MG63 (cell line): Measurements from ENCODE around the gene FSCN2. TPM values are rescaled to one million over a fixed set of nuclear protein-coding genes. Genes with fewer than 3 reads are reported as not detected.

ENCODE experiments used
- DNase-seq: peaks from one replicate; pipeline ENCODE4 v3.0.0-alpha.2; 2020
- H3K27me3 ChIP-seq: fragments of 250-450 bp; sonication (Bioruptor Pico); 2 replicates; pipeline ENCODE4 v1.5.1; 2020; ENCODE audit warnings: mild to moderate bottlenecking, moderate library complexity
- H3K36me3 ChIP-seq: fragments of 250-450 bp; sonication (Bioruptor Pico); 2 replicates; pipeline ENCODE4 v1.5.1; 2020; ENCODE audit warnings: mild to moderate bottlenecking, moderate library complexity
- H3K4me3 ChIP-seq: fragments of 250-450 bp; sonication (Bioruptor Pico); 2 replicates; pipeline ENCODE4 v1.5.1; 2020; ENCODE audit warnings: mild to moderate bottlenecking, moderate library complexity
- H3K9me3 ChIP-seq: fragments of 250-450 bp; sonication (Bioruptor Pico); 2 replicates; pipeline ENCODE4 v1.5.1; 2020; ENCODE audit warnings: mild to moderate bottlenecking, moderate library complexity
- total RNA-seq: library from RNA; depleted of rRNA; stranded (reverse); fragments of >200 nt; shearing (Covaris generic); gene quantifications from 2 replicates; pipeline ENCODE4 v1.2.3, GENCODE V29; 2014; ENCODE audit warnings: low replicate concordance

Gene FSCN2
- total RNA-seq, 1 experiment from 2014 or later: not detected

DNA sequence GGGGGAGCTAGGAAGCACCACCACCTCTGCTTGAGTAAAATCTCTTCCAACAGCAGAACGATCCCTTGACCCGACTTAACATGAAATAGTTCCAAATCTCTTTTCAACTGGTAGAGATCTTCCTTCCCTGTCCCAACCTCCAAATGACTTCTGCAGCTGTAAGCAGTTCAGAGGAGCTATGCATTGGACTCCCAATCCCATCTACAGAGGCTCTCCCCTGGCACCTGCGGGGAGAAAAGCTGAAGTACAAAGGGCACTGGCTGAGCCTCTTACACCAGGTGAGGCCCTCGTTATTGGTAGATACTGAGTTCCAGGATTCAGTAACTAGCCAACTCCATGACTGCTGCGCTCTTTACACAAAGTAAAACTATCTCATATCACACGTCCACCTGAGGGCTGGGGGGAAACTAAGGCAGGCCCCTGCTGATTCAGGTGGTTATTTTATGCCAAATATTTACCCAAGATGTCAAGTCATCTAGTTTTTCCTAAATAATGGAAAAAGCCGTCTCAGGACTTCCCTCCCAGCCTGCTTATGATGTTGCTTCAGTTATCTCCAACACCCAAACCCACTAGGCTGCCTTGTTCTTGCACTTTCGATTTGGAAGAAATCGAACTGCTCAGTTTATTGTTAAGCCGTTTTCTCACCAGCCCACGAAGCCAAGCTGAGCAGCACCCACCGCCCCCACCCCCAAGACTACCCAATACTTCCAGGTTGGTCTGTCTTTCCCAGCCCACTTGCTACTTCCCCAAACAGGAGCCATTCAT lies 18.8 kb upstream of the FSCN2 start:
- peaks cover 38% of the 10 kb centered on the region for H3K36me3 ChIP-seq
- no peak for DNase-seq
- H3K27me3 ChIP-seq: no peaks in the 10 kb centered on the region
- no peaks in the 10 kb centered on the region for H3K9me3 ChIP-seq
- H3K4me3 ChIP-seq: peak overlapping the region; percentile 95

DNA sequence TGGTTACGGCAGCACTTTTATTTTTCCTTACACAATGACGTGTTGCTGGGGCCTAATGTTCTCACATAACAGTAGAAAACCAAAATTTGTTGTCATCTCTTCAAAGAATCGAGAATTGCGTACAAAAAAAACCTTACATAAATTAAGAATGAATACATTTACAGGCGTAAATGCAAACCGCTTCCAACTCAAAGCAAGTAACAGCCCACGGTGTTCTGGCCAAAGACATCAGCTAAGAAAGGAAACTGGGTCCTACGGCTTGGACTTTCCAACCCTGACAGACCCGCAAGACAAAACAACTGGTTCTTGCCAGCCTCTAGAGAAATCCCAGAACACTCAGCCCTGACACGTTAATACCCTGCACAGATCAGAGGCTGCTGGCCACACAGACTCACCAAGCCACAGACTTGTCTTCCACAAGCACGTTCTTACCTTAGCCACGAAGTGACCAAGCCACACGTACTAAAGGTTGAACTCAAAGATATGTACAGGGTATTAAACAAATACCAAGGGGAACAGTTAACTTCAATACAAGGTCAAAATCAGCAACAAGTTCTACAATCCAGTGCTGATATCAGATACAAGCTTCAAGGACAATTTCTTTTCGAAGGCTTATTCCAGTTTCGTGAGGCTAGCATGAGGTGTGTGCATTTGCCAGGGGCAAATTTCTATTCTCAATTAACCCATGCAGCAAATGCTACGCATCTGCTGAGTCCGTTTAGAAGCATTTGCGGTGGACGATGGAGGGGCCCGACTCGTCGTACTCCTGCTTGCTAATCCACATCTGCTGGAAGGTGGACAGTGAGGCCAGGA lies 18.0 kb upstream of the FSCN2 start:
- Histone ChIP-seq H3K27me3 (no peaks in the 10 kb centered on the region), H3K9me3 (no peaks in the 10 kb centered on the region), H3K4me3 (peak overlapping the region; percentile 95), H3K36me3 (peaks cover 39% of the 10 kb centered on the region)
- DNase-seq: no peak

DNA sequence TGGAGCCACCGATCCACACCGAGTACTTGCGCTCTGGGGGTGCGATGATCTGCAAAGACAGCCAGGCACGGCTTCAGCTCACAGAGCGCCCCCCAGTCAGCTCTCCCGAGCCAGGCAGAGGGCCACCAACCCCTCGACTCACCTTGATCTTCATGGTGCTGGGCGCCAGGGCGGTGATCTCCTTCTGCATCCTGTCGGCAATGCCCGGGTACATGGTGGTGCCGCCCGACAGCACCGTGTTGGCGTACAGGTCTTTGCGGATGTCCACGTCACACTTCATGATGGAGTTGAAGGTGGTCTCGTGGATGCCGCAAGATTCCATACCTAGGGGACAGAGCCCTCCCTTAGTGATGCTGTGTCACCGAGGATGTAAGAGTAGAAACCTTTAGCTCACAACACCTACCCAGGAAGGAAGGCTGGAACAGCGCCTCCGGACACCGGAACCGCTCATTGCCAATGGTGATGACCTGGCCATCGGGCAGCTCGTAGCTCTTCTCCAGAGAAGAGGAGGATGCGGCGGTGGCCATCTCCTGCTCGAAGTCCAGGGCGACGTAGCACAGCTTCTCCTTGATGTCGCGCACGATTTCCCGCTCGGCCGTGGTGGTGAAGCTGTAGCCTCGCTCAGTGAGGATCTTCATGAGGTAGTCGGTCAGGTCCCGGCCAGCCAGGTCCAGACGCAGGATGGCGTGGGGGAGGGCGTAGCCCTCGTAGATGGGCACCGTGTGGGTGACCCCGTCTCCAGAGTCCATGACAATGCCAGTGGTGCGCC lies 17.2 kb upstream of the FSCN2 start:
- DNase-seq: no peak
- Histone ChIP-seq H3K36me3 (peaks cover 46% of the 10 kb centered on the region), H3K27me3 (no peaks in the 10 kb centered on the region), H3K4me3 (peak overlapping the region; percentile 95), H3K9me3 (no peaks in the 10 kb centered on the region)

DNA sequence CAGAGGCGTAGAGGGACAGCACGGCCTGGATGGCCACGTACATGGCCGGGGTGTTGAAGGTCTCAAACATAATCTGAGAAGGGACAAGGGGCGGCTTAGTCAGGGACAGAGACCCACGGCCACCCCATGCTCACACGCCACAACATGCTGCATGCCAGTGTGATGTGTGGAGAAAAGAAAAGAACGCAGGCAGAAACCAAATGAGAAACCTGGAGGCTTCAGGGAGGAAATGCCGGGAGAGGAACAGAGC lies 16.7 kb upstream of the FSCN2 start:
- H3K27me3 ChIP-seq: no peaks in the 10 kb centered on the region
- peaks cover 51% of the 10 kb centered on the region for H3K36me3 ChIP-seq
- H3K4me3 ChIP-seq: peak overlapping the region; percentile 95
- H3K9me3 ChIP-seq: no peaks in the 10 kb centered on the region
- DNase-seq: no peak

GRCh38 chr17:81511804-81512561 lies 16.2 kb upstream of the FSCN2 start:
- Histone ChIP-seq H3K27me3 (no peaks in the 10 kb centered on the region), H3K4me3 (peak overlapping the region; percentile 95), H3K9me3 (no peaks in the 10 kb centered on the region), H3K36me3 (peaks cover 55% of the 10 kb centered on the region)
- peak; percentile 50 for DNase-seq

DNA sequence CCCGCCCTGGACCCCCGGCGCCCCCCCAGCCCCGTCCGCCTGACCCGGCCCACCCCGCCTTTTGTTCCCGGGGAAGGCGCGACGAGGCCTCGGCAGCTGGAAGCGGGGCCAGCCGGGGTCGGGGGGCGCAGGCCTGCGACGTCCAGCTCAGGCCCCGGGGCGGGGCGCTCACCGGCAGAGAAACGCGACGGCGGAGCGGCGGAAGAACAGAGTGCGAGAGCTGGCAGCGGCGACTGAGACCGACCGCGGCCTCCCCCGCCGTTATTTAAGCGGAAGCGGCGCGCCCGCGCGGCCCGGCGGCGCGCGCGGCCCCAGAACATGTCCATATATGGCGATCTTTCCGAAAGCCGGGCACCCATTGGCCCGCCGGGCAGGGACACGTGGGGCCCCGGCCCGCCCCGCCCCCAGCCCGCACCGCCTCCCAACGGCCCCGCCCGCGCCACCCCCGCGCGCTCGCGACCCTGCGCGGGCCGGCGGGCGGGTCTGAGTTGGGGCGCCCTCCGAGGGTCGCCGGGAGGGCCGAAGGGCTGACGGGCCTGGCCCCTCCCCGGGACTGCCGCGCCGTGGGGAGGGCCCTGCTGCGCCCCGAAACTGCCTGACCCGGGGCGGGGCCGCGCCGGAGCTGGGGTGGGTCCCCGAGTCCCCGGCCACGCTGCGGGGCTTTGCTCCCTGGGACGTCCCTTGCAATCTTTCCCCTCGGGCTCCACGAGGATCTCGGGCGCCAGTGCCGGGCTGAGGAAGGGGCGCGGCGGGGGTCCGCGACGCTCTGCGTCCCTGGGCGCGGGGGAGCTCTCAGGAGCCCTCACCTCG lies 15.4 kb upstream of the FSCN2 start, which contains the start of gene ACTG1:
TSS of gene ACTG1 (minus strand) at position 238 of the 810 bp plus-strand sequence. CDS start 445 bp downstream, outside the sequence.
- no peaks in the 10 kb centered on the region for H3K9me3 ChIP-seq

GRCh38 chr17:81513372-81513752 lies 14.8 kb upstream of the FSCN2 start:
- no peaks in the 10 kb centered on the region for H3K27me3 ChIP-seq
- DNase-seq: peak; percentile 80
- peak overlapping the region; percentile 89 for H3K4me3 ChIP-seq
- peaks cover 59% of the 10 kb centered on the region for H3K36me3 ChIP-seq
- no peaks in the 10 kb centered on the region for H3K9me3 ChIP-seq

More for the DNA sequence above, 15.4 kb upstream of the FSCN2 start, which contains the start of gene ACTG1:
- no peaks in the 10 kb centered on the region for H3K27me3 ChIP-seq
- H3K36me3 ChIP-seq: peaks cover 59% of the 10 kb centered on the region
- H3K4me3 ChIP-seq: peak within 1 kb of the TSS; percentile 95
- DNase-seq: peak; percentile 96

DNA sequence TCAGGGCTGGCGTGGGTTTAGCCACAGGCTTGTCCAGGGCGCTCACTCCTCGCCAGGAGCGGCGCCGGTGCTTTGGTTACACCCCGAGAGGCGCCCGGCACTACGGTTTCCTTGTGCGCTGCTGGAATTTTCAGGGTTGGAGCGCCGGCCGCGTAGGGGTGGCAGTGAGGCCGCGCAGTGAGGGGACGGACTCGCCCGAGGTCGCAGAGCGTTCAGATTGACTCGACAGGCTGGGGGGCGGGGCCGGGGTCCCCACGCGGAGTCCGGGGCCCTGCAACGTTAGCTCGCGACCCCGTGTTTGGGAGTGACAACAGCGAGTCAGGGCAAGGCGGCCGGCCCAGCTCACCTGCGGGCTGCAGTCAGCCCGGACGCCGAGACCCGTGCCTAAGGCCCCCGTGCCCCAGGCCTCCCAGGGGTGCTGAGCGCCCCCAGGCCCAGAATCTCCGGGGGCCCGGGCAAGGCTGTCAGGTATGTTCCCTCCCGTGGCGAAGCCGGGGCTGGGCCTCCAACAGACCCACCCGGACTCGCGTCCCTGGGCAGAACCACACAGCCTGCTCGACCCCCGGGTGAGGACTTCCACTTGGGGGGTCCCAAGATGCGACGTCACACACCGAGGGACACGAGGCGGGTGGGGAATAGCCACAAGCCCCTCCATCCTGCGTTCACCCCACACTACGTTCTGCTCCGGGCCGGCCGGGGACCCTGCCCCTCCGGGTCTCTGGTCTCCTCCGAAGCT lies 14.3 kb upstream of the FSCN2 start:
- H3K9me3 ChIP-seq: no peaks in the 10 kb centered on the region
- H3K4me3 ChIP-seq: peak overlapping the region; percentile 89
- no peaks in the 10 kb centered on the region for H3K27me3 ChIP-seq
- peaks cover 56% of the 10 kb centered on the region for H3K36me3 ChIP-seq
- DNase-seq: peak; percentile 82

DNA sequence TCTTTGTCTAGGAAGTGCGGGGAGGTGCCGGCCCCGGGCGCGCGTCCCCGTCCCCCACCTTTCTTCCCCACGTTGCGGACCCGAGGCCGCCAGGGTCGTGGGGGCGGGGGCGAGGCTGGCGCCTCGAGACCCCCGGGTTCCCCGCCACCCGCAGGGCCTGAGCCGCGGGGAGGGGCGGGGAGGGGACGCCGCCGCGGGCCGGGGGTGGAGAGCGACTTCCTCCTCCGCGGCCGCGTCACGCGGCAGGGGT lies 13.8 kb upstream of the FSCN2 start:
- Histone ChIP-seq H3K27me3 (no peaks in the 10 kb centered on the region), H3K4me3 (peak overlapping the region; percentile 89), H3K9me3 (no peaks in the 10 kb centered on the region), H3K36me3 (peaks cover 51% of the 10 kb centered on the region)
- no peak for DNase-seq

DNA sequence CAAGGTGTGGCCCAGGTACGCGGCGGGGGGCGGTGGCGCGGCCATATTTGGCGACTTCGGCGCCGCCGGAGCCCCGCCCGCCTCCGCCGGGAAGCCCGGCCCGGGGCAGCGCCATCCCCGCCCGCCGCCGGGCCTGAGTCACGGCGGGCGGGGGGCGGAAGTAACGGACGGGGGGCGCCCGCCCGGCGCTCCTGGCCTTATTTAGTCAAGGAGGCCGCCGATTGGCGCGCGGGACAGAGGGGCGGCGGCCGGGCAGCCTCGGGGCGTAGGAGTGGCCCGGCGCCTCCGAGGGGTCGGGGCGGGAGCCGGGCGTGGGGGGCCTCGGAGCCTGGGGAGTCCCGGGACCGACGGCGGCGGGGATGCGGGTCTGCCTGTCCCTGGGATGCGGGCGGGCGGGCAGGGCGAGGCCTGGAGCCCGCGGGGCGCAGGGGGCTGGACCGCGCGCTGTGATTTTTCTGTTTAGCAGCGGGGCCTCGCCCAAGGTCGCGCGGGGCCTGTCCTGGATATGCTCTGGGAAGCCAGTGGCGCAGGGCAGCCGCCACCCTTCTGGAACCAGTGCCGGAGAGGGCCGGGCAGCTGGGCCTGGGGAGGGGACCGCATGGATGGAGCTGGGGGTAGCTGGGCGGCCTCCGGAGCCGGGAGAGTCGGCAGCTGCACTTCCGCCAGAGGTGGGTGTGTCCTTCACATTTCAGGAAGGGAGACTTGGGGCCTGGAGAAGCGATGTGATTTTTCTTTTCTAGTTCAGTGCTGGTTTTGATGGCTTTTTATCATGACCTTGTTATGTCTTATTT lies 13.2 kb upstream of the FSCN2 start:
- Histone ChIP-seq H3K36me3 (peaks cover 46% of the 10 kb centered on the region), H3K27me3 (no peaks in the 10 kb centered on the region), H3K4me3 (peak overlapping the region; percentile 89), H3K9me3 (no peaks in the 10 kb centered on the region)
- DNase-seq: peak; percentile 92

DNA sequence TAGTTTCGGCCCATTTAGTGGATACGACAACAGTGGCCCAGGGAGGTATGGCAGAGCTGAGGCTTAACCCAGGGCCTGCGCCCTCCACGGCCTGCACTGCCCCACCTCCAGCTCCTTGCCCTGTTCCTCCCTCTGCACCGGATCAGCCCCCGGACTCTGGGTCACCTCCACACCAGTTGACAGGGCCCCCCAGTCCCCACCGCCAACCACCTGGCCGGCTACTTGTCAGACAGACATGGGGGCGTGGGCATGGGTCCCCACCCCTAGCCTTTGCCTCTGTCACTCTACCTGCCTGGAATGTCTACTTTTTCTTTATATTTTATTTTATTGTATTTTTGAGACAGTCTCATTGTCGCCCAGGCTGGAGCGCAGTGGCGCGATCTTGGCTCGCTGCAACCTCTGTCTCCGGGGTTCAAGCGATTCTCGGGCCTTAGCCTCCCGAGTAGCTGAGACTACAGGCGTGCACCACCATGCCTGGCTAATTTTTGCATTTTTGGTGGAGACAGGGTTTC lies 12.6 kb upstream of the FSCN2 start:
- no peak for DNase-seq
- no peaks in the 10 kb centered on the region for H3K9me3 ChIP-seq
- peak overlapping the region; percentile 89 for H3K4me3 ChIP-seq
- H3K27me3 ChIP-seq: no peaks in the 10 kb centered on the region
- peaks cover 40% of the 10 kb centered on the region for H3K36me3 ChIP-seq

DNA sequence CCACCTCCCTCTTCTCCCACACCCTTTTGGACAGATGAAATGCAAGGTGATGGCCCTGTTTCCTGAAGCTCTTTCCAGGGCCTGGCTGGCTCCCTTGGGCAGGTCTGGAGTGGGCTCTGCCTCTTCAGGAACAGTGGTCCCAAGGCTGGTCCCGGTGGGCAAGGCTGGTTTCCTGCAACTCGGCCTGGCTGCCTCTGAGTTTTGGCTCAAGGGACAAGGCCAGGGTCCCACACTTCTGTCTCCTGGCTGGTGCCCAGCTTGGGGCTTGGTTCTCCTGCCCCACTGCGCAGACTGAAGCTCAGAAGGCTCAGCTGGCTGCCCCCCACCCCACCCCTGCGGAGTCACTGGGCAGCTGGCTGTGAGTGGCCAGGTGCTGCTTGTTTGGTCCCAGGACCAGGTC lies 11.7 kb upstream of the FSCN2 start:
- Histone ChIP-seq H3K36me3 (peaks cover 31% of the 10 kb centered on the region), H3K9me3 (no peaks in the 10 kb centered on the region), H3K4me3 (peak overlapping the region; percentile 89), H3K27me3 (no peaks in the 10 kb centered on the region)
- DNase-seq: no peak

GRCh38 chr17:81517009-81517338 lies 11.2 kb upstream of the FSCN2 start:
- Histone ChIP-seq H3K36me3 (peaks cover 26% of the 10 kb centered on the region), H3K4me3 (no peak overlapping the region)

GRCh38 chr17:81517339-81518112 lies 10.7 kb upstream of the FSCN2 start:
- no peaks in the 10 kb centered on the region for H3K27me3 ChIP-seq
- H3K4me3 ChIP-seq: no peak overlapping the region
- peaks cover 21% of the 10 kb centered on the region for H3K36me3 ChIP-seq
- no peaks in the 10 kb centered on the region for H3K9me3 ChIP-seq
- no peak for DNase-seq

More at GRCh38 chr17:81517009-81517338, 11.2 kb upstream of the FSCN2 start:
- H3K27me3 ChIP-seq: no peaks in the 10 kb centered on the region
- no peak for DNase-seq
- H3K9me3 ChIP-seq: no peaks in the 10 kb centered on the region
